HG03039 (cell line): ENCODE results near the gene SIGMAR1.

ENCODE experiments used
- ATAC-seq: cut with Tn5 transposase; IDR thresholded peaks from one replicate; pipeline ENCODE4 v1.9.1; 2021; ENCODE audit warnings: mild to moderate bottlenecking, moderate library complexity; ENCODE audit not compliant: unreplicated experiment

The SIGMAR1 gene

DNA sequence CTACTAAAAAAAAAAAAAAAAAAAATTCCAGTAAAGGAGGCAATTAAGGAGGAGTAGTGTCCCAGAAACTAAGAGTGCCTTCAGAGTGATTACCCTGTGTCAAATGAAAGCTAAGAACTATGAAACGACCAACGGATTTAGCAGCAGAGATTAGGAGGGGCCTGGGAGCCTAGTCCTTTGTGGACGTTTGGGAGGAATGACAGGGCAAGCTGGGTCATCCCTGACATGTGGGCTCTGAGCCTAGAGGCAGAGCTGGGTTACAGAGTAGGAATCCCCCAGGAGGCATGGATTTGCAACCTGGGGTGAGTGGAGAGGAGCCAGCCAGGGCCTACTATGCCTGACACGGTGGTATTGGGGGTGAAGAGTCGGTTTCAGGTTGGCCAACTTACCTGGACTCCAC is 4.4 kb downstream of the SIGMAR1 start:
- ATAC-seq: no peak

- no peak for ATAC-seq
Observed at GRCh38 chr9:34630402-34631154, 7.0 kb downstream of the SIGMAR1 start.

DNA sequence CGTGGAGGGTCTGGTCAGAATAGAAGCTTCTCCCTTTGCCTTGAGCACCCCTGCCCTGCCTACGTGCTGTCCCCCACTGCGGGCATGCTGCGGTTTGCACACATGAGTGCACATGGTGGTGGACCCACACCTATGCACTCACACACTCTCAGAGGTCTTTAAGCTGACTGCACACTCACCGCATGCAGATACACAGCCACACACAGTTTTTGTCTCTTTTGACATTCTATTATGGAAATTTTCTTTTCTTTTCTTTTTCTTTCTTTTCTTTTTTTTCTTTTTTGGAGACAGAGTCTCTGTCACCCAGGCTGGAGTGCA is 8.1 kb downstream of the SIGMAR1 start:
- ATAC-seq: no peak

DNA sequence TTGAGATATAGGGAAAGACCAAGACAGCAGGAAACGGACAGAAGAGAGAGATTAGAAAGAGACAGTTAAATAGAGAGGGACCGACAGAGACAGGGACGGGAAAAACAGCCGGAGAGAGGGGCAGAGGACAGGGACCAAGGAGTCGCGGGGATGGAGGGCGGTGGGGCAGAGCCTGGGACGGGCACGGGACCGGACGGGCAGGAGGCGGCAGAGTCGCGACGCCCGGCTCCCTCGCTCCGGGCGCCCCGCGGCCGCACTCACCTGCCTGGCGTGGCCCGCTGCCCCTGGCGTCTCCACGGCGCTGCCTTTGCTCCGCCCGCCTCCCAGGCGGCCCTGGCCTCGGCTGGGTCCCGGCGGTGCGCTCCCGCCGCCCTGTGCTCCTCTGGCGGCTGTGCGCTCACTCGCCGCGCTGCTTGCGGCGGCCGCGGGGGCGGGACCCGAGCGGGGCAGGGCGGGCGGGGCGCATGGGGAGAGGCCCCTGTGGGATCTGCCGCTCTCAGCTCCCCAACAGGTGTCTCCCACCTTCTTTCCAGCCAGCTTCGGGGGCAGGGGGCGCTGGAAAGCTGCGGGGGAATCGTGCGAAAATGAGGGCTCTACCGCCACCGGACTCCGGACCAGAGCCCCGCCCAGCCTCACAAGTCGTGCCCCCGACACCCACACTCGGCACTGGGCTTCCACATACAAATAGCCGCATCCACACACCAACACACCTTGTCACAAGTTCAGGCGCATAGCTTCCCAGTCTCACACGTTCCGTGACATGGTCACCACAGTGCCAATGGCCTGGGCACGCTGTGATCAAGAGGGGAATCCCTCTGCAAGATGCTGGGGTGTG is 8.7 kb downstream of the SIGMAR1 start, which contains the start of gene ARID3C:
Gene ARID3C, minus strand, starts transcription at position 411 of the 835 bp plus-strand sequence. CDS start 1,052 bp downstream, outside the sequence.
- ATAC-seq: no peak

DNA sequence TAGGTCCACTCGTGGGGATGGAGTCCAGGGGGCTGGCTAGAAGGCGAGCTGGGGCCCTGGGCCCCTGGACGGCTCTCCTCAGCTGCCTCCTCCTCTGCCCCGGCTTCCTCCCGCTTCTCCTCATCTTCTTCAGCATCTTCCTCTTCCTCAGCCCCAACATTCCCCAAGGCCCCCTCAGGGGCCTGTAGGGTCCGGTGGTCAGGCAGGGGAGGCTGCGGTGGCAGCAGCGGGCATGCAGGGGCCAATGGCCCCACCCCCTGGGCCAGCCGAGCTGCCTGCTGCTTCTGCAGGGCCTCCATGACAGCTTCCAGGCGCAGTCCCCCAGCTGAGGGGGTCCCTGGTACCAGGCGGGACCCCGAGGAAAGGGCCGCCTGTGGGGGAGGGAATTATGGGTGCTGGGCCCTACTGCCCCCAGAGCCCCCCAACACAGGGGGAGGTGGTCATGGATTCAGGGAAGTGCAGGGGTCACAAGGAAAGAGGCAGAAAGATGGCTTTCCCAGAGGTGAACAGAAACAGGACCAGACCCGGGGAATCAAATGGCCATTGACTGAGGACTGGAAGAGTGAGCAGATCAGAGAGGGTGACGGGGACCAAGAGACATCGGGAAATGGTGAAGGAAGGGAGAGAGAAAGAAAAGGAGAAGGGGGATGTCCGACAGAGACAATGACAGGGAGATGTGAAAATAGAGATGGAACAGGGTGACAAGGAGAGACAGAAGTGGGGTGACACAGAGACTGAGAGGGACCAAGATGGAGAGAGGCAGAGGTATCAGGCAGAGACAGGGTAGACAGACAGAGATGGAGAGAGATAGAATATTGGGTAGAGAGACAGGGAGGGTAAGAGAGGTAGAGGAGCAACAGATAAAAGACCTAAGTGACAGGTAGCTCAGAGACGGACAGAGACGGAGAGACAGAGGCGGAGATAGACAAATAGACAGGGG is 9.6 kb downstream of the SIGMAR1 start:
- ATAC-seq: no peak

- ATAC-seq: no peak
Observed at GRCh38 chr9:34625186-34625486, 12.5 kb downstream of the SIGMAR1 start.

- ATAC-seq: no peak
Observed at GRCh38 chr9:34624475-34625185, 13.0 kb downstream of the SIGMAR1 start.

- ATAC-seq: no peak
Observed at GRCh38 chr9:34623374-34624235, 14.0 kb downstream of the SIGMAR1 start.

DNA sequence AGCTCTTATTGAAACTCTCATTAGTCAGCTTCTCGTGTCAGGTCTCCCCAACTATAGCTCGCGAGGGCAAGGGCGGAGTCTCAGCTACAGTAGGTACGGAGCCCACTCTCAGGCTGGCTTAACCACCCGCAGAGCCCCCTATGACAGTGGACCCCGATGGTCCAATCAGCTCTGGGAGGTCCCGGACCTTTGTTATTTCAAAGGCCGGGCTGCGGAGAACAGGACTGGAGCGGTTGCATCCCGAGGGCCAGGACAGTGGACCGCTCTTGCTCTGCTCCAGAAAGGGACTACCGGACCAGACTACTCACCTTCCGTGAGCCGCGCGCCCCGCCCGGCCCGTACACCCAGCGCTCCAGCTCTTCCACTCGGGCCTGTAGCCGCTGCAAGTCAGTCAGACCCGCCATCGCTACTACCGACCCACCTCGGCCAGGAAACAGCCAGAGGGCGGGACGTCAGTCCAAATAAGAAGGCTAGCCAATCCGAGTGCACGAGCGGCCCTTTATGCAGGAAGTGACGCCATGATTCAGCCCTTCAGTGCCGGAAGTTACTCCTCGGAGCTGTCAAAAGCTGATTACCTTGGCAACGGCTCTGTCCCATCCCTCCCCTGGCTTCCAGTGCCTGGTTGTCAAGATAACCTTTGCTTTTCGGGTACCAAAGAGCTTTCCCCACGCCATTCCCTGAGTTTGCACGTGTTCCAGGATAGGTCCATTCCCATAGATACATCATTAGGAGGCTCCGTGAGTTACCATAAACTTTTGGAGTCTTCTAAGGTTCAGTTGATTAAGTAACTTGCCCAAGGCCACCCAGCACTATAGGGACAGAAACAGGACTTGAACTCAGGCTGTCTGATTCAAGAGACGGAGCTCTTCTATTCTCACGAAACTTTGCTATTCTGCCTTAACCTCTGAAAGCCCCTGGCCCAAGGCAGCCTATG is 17.3 kb downstream of the SIGMAR1 start, which contains the start of gene DCTN3:
Gene DCTN3, minus strand, starts transcription at position 435 of the 934 bp plus-strand sequence. Its CDS starts 31 bp downstream, at position 404.
- ATAC-seq: peak; percentile 92

- ATAC-seq: no peak
Observed at GRCh38 chr9:34615132-34615531, 22.5 kb downstream of the SIGMAR1 start.

DNA sequence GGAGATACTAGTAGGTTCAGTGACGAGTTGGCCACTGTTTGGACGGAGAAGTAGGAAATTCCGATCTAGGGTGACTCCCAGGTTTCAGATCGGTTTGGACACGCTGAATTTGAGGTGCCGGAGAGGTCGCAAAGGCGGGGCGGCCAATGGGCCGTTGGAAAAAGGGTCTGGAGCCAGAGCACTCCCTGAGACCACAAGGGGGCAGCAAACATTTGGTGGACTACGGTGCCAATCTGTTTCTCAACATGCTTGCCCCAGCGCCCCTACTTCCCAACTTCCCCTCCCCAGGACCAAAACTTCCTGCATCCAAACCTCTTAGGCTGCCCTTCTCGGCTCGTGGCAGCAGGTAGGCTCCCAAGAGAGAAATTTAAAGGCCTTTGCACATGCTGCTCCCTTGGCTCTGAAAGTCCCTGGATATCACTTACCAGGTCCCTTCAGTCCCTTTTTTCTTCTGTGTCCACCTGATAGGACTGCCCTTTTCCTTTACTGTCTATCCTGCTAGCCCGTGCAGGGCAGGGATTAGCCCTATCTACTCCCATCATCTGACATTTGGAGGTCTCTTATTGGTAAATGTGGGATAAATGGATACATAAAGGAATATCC is 24.7 kb downstream of the SIGMAR1 start:
- ATAC-seq: no peak

GRCh38 chr9:34611811-34612787 is 25.5 kb downstream of the SIGMAR1 start, which contains the start of gene RPP25L:
TSS of gene RPP25L (minus strand) at chr9:34612097. CDS start at chr9:34611296, 801 bp downstream.
- peak; percentile 82 for ATAC-seq

GRCh38 chr9:34611251-34611810 is 26.3 kb downstream of the SIGMAR1 start:
- no peak for ATAC-seq

DNA sequence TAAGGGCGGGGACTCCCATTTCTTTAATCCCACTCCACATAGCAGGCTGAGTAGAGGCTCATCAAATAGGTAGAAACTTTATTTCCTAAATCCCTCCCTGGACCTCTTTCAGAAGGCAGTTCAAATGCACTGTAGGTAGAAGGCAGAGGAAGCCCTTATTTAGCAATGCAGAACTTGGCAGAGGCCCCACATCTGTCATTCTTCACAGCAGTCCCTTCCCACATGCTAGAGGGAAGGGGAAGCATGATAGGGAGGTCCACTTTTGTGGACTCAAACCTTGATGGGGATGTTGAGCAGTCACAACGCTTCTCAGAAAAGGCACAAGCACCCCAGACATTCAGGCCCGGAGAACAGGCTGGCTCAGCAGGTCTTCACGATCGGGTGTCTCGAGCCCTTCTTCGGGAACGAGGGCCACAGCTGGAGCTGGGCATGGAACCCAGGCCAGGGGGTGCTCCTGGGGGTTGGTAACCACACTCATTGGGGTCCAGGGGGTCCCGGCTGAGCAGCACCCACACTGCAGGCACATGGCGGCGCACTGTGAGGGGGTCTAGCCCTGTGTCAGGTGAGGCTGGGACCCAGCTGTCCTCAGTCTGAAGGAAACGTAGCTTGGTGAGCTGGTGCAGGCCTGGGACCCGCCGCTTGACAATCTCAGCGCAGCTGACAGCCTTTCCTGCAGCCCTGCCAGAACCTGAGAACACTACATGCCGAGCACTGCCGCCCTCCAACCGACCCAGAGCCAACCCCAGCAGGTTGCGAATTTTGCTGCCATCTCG is 27.0 kb downstream of the SIGMAR1 start:
- no peak for ATAC-seq

- ATAC-seq: no peak
Observed at GRCh38 chr9:34607331-34607730, 30.3 kb downstream of the SIGMAR1 start.

GRCh38 chr9:34606905-34607304 is 30.7 kb downstream of the SIGMAR1 start:
- no peak for ATAC-seq
